Renal cortical epithelial cell (primary cell): ENCODE measurements around the gene AKNAD1. TPM values are rescaled to one million over a fixed set of nuclear protein-coding genes. Genes with fewer than 3 reads are reported as not detected.

ENCODE experiments used
- DNase-seq: peaks from one replicate; pipeline ENCODE4 v3.0.0-alpha.2; 2011; ENCODE audit warnings: low read depth
- total RNA-seq: library from RNA; depleted of rRNA; stranded (reverse); fragments of >200 nt; gene quantifications from 2 replicates; pipeline ENCODE4 v1.2.3, GENCODE V29; 2014

AKNAD1 gene
- total RNA-seq, 1 donor from 2014 or later, result not detected

- DNase-seq, result no peak
Observed at GRCh38 chr1:108862698-108863477, 6.0 kb upstream of the AKNAD1 start.

DNA sequence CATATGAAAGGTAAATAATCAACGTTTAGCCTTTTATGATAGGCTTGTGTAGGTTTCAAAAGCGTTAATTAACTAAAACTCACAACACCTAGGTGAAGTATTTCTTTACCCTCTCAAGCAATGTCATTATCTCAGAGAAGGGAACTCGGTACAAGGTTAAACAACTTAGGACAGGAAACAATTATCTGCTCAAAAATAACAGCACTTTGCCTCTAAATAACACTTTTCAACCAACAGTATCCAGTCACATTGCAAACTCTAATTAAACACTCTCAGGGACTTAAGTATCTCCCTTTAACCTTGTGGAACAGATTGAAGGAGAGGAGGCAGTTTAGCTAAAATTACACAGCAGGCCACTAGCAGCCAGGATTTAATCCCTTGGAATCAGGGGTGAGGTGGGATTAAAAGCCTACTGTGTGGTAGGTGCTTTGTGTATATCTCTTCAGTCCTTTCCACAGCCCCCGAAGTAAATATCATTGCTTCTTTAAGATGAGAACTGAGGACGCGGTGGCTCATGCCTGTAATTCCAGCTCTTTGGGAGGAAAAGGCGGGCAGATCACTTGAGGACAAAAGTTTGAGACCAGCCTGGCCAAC, 5.2 kb upstream of the AKNAD1 start:
- DNase-seq, result no peak

DNA sequence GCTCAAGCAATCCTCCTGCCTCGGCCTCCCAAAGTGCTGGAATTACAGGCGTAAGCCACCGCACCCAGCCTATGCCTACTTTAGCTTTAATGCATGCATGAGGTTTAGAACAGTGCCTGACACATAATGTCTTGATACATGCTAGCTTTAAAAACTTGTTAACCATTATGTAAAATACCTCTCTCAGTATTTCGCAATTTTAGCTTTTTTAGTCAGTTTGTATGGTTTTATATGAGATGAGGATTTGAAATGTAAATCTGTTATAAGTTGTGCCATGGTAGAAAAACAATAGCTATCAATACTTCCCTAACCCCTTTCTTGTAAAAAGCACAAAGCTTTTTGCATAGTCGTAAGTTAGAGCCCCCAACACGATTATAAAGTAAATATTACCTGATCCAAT, 4.7 kb upstream of the AKNAD1 start:
- DNase-seq, result no peak

DNA sequence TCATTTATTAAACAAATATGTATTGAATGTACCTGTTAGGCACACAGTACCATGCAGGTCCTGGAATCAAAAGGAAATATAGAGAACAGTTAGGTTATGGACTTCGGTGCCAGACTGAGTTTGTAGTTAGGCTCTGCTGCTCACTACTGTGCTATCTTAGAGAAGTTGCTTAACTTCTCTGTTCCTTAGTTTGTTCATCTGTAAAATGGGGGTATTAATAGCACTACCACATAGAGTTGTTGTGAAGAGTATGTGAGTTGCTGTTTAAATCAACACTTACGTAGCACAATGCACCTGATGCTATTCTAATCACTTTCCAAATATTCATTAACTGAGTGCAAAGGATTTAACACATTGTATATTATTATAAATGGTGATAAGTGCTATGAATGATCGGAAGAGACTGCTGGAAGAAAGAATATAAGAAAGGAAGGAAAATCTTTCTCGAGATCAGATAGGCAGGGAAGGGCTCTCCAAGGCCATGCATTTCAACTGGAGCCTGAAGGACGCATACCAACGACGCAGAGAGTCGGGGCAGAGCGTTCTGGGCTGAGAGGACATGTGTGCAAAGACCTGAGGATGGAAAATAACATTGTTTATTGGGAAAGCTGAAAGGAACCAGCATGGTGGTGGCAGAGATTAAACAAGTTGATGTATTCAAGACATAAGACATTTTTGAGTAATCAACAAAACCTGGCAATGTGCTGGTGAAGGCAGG, 3.5 kb upstream of the AKNAD1 start:
- DNase-seq, result no peak

- DNase-seq, result no peak
Observed at GRCh38 chr1:108858230-108858950, 1.5 kb upstream of the AKNAD1 start.

DNA sequence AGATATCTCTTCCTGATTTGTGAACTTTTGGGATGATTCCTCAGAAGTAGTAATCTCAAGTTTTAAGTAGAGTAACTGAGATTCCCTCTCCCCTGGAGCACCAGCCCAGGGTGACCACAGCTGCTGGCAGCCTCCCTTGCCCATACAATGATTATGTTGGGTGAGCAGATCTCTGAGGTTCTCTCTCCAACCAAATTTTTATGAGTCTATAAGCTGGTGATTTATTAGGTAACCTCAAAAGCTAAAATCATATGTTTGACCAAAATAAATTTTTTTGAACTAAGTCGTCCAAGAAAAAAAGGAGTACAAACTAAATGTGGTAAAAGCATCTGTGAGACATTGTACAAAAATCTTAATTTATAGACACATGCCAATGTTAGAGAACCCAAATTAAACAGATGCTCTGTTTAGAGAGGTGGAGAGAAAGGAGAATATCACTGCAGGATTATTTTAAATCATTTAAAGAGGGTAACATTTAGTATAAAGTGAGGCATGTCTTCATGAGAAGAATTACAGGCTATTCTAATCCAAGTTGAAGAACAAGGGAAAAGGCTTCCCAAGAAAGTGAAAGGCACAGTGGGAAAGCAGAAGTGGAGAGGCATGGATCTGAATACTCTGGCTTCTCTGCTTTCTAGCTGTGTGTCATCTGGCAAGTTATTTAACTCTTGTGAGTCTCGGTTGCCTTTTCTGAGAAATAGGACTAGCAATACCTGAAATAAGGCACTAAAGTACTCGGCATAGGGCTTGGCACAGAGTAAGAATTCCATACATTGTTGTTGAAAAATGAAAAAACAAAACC, 2.5 kb downstream of the AKNAD1 start:
- no peak for DNase-seq

DNA sequence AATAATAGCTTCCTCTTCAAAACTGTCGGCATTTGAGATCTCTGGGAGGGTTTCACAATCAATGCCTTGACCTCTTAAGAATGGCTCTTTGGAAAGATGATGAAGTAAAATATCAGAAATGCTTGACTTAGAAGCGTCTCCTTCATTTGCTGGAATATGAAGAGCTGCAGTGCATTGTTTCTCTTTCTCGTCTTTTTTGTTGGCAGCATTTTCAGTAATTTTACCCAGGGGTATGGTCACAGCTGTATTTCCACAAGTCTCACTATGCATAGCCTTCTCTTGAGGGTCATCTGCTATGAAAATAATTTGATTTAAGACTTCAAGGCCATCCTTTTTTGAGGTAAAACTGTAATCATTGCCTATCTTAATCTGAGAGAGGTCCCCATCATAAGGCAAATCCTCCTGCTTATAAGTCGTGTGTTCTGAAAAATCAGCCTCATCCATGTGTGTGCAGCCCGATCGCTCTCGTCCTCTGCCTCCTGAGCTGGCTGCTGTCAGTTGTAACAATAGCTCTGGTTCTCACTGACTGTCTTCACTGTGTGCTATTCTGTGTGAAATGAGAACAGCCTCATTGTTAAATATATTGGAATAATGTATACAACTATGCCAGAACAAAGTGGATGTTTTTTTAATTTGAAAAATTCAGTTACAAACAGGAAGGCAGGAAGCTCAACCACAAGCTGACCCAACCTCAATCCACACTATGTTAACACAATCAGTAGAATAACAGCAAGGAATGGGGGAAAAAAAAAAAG, 4.5 kb downstream of the AKNAD1 start:
- no peak for DNase-seq

- peak; percentile 33 for DNase-seq
Observed at GRCh38 chr1:108851567-108851966, 5.3 kb downstream of the AKNAD1 start.

- DNase-seq, result no peak
Observed at GRCh38 chr1:108850929-108851328, 6.0 kb downstream of the AKNAD1 start.

- no peak for DNase-seq
Observed at GRCh38 chr1:108848806-108849205, 8.1 kb downstream of the AKNAD1 start.

DNA sequence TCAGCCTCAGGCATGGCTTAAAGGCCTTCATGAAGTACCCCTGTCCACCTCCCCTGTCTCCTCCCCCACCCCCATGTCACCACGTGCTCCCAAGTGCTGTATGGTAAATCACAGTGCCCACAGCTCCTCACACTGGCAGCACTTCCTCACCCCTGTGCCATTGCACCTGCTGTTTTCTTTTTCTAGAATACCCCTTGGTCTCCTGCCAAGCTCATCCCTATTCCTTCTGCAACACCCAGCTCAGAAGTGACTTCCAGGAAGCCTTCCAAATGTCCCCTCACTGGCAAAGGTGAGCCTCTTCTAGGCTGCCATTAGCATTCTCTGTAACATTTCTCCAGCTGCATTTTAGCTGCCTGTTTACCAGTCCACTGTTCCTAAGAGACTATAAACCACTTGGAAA, 9.4 kb downstream of the AKNAD1 start:
- DNase-seq, result no peak

- no peak for DNase-seq
Observed at GRCh38 chr1:108845991-108846390, 10.9 kb downstream of the AKNAD1 start.

DNA sequence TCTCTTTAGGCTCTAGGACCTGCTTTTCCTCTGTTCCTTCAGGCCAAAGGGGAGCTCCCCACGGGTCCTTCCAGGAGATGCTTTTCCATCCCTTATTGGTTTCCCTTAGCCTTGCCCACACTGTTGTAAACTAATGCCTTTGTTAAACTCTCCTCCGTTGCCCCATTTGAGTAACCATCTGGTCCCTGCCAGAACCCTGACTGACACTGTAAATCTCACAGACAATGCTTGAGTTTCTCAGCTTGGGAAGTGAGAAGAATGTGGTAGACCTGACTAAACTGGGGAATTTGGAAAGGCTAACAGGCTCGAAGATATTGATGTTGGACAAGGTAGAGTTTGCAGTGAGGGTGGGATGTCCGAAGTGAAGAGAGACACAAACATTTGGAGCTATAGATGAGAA, 11.4 kb downstream of the AKNAD1 start:
- DNase-seq, result no peak

GRCh38 chr1:108843390-108844137, 13.3 kb downstream of the AKNAD1 start:
- no peak for DNase-seq

GRCh38 chr1:108842525-108843181, 14.2 kb downstream of the AKNAD1 start:
- DNase-seq, result no peak

- DNase-seq, result no peak
Observed at GRCh38 chr1:108841703-108842102, 15.2 kb downstream of the AKNAD1 start.

- no peak for DNase-seq
Observed at GRCh38 chr1:108832929-108833328, 24.0 kb downstream of the AKNAD1 start.

DNA sequence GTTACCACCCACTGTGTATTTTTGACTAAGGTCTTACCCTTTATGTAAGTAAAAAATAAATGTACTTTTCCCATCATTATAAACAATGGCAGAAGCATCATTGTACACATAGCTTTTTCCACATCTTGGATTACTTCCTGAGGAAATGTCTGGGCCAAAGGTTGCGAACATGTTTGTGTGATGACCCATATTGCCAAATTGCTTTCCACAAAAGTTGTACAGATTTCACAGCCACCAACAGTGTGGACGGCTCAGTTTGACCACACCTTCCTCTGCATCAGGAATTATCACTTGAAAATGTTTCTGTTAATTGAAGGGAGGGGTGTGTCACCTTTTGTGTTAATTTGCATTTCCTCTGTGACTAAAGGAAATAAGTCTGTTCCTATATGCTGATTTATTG, 25.7 kb downstream of the AKNAD1 start:
- no peak for DNase-seq
